ENCODE measurements around the gene FAM24B.

Gene FAM24B

GRCh38 chr10:122822973-122823690 lies 56.2 kb downstream of the FAM24B start:
- FAIRE-seq: no peak

- no peak for FAIRE-seq
These were observed 57.6 kb downstream of the FAM24B start for GRCh38 chr10:122821808-122822207.

- FAIRE-seq: no peak
These were observed 63.9 kb downstream of the FAM24B start for GRCh38 chr10:122815458-122815857.

GRCh38 chr10:122814493-122814892 lies 64.9 kb downstream of the FAM24B start:
- no peak for FAIRE-seq

GRCh38 chr10:122812751-122813150 lies 66.6 kb downstream of the FAM24B start:
- no peak for FAIRE-seq

- no peak for FAIRE-seq
These were observed 77.1 kb downstream of the FAM24B start for GRCh38 chr10:122802282-122802681.
